Mesenchymal stem cell (in vitro differentiated cells and primary cell): ENCODE measurements around the gene SLC3A2.

Experiments used
- DNase-seq: peaks from one replicate; pipeline ENCODE4 v3.0.0-alpha.2; 2013
- H2AFZ ChIP-seq: one replicate; pipeline ENCODE4 v1.6.1; 2013; ENCODE audit warnings: low read depth, mild to moderate bottlenecking, control low read depth, inconsistent platforms, low read length, moderate library complexity
- H2AK5ac ChIP-seq: 2 replicates; pipeline ENCODE4 v1.6.1; 2013; ENCODE audit warnings: low read length, moderate library complexity, mild to moderate bottlenecking, inconsistent platforms; ENCODE audit not compliant: severe bottlenecking
- H2BK120ac ChIP-seq: one replicate; pipeline ENCODE4 v1.6.1; 2013; ENCODE audit warnings: low read depth, mild to moderate bottlenecking, inconsistent platforms, low read length, moderate library complexity
- H2BK12ac ChIP-seq, 2 experiments: one replicate each; pipeline ENCODE4 v1.6.1; 2013; ENCODE audit warnings: inconsistent platforms in 2 of 2, low read length in 2 of 2, mild to moderate bottlenecking in 2 of 2, moderate library complexity in 2 of 2, control low read depth in 1 of 2
- H2BK15ac ChIP-seq: one replicate; pipeline ENCODE4 v1.6.1; 2013; ENCODE audit warnings: mild to moderate bottlenecking, low read depth, inconsistent platforms; ENCODE audit not compliant: poor library complexity, severe bottlenecking
- H2BK5ac ChIP-seq: 2 replicates; pipeline ENCODE4 v1.6.1; 2013; ENCODE audit warnings: low read depth, mild to moderate bottlenecking, low read length, control low read depth, inconsistent platforms; ENCODE audit not compliant: poor library complexity, severe bottlenecking
- H3K14ac ChIP-seq, 2 experiments: one replicate each; pipeline ENCODE4 v1.6.1; 2013; ENCODE audit warnings: inconsistent platforms in 2 of 2, low read length in 2 of 2, control low read depth in 1 of 2, mild to moderate bottlenecking in 1 of 2, moderate library complexity in 1 of 2
- H3K18ac ChIP-seq, 2 experiments: one replicate each; pipeline ENCODE4 v1.6.1; 2013; ENCODE audit warnings: inconsistent platforms in 2 of 2, low read length in 2 of 2, control low read depth in 1 of 2, low read depth in 1 of 2, mild to moderate bottlenecking in 1 of 2
- H3K23ac ChIP-seq, 2 experiments: one replicate each; pipeline ENCODE4 v1.6.1; 2013; ENCODE audit warnings: inconsistent platforms in 2 of 2, low read length in 2 of 2, mild to moderate bottlenecking in 2 of 2, moderate library complexity in 2 of 2, control low read depth in 1 of 2
- H3K27ac ChIP-seq: 2 replicates; pipeline ENCODE4 v1.5.1; 2013; ENCODE audit warnings: mild to moderate bottlenecking, moderate library complexity, low read length, control low read depth, inconsistent platforms; ENCODE audit not compliant: poor library complexity, severe bottlenecking
- H3K27me3 ChIP-seq, 2 experiments: 2 replicates each; pipeline versions ENCODE4 v1.6.1 to v1.7.0; 2013; ENCODE audit warnings: low read length in 2 of 2, mild to moderate bottlenecking in 2 of 2, moderate library complexity in 2 of 2, control low read depth in 1 of 2, inconsistent platforms in 1 of 2; ENCODE audit not compliant: control insufficient read depth in 1 of 2, insufficient read depth in 1 of 2
- H3K36me3 ChIP-seq, 2 experiments: 2 replicates each; pipeline versions ENCODE4 v1.6.1 to v1.7.0; 2013; ENCODE audit warnings: low read length in 2 of 2, control low read depth in 1 of 2, inconsistent platforms in 1 of 2, low read depth in 1 of 2, mild to moderate bottlenecking in 1 of 2; ENCODE audit not compliant: insufficient read depth in 2 of 2, control insufficient read depth in 1 of 2
- H3K4ac ChIP-seq, 2 experiments: one replicate each; pipeline ENCODE4 v1.6.1; 2013; ENCODE audit warnings: inconsistent platforms in 2 of 2, low read length in 2 of 2, mild to moderate bottlenecking in 2 of 2, moderate library complexity in 2 of 2, control low read depth in 1 of 2, low read depth in 1 of 2
- H3K4me1 ChIP-seq: 2 replicates; pipeline ENCODE4 v1.6.1; 2013; ENCODE audit warnings: low read depth, low read length, control low read depth; ENCODE audit not compliant: control insufficient read depth, insufficient read depth
- H3K4me2 ChIP-seq: 2 replicates; pipeline ENCODE4 v1.6.1; 2013; ENCODE audit warnings: low read length, mild to moderate bottlenecking, inconsistent platforms; ENCODE audit not compliant: poor library complexity, severe bottlenecking
- H3K4me3 ChIP-seq, 2 experiments: 2 replicates each; pipeline versions ENCODE4 v1.5.1 to v1.7.0; 2013; ENCODE audit warnings: low read length in 2 of 2, mild to moderate bottlenecking in 2 of 2, control low read depth in 1 of 2, low read depth in 1 of 2; ENCODE audit not compliant: insufficient read depth in 1 of 2
- H3K79me1 ChIP-seq: replicated peaks from 2 replicates; pipeline ENCODE4 v1.6.1; 2013; ENCODE audit warnings: mild to moderate bottlenecking, control low read depth, low read length, inconsistent platforms; ENCODE audit not compliant: poor library complexity, severe bottlenecking
- H3K9ac ChIP-seq: 2 replicates; pipeline ENCODE4 v1.7.0; 2013; ENCODE audit warnings: mild to moderate bottlenecking, low read length, moderate library complexity
- H3K9me3 ChIP-seq: 2 replicates; pipeline ENCODE4 v1.7.0; 2013; ENCODE audit warnings: mild to moderate bottlenecking, low read length; ENCODE audit not compliant: control insufficient read depth
- H4K8ac ChIP-seq: one replicate; pipeline ENCODE4 v1.6.1; 2013; ENCODE audit warnings: inconsistent platforms, mild to moderate bottlenecking, low read length, moderate library complexity
- H4K91ac ChIP-seq: one replicate; pipeline ENCODE4 v1.6.1; 2013; ENCODE audit warnings: mild to moderate bottlenecking, low read length, inconsistent platforms
- WGBS: methylation state at CpG from one replicate; pipeline ENCODE4 v1.1.7; 2013; ENCODE audit warnings: mixed read lengths; 5-methylcytosine and 5-hydroxymethylcytosine counted together

Gene SLC3A2

GRCh38 chr11:62919476-62919875 lies 38.8 kb downstream of the SLC3A2 start:
- Histone ChIP-seq H2BK15ac (no peak overlapping the region), H4K91ac (no peak overlapping the region), H3K27ac (no peak overlapping the region), H3K18ac (no peak overlapping the region), H2AK5ac (no peak overlapping the region), H2AFZ (no peak overlapping the region), H3K27me3 (peaks cover 69 to 75% of the 10 kb centered on the region in 2 experiments), H3K4me1 (peaks cover 13% of the 10 kb centered on the region), H3K23ac (no peak overlapping the region), H2BK12ac (no peak overlapping the region), H3K9me3 (no peaks in the 10 kb centered on the region), H2BK120ac (no peak overlapping the region), H2BK5ac (no peak overlapping the region), H3K4me2 (no peak overlapping the region), H3K9ac (no peak overlapping the region), H3K79me1 (no peaks in the 10 kb centered on the region), H3K36me3 (no peaks in the 10 kb centered on the region), H3K14ac (no peak overlapping the region), H4K8ac (no peak overlapping the region), H3K4me3 (no peak overlapping the region), H3K4ac (no peak overlapping the region)
- DNase-seq, result no peak
- 91% methylated on average over 10 of the region's 10 CpGs for WGBS

- H2AFZ ChIP-seq, result no peak overlapping the region
- no peak overlapping the region for H2BK12ac ChIP-seq
- no peak overlapping the region for H3K18ac ChIP-seq
- no peak overlapping the region for H2BK15ac ChIP-seq
- H3K4me2 ChIP-seq, result no peak overlapping the region
- H3K14ac ChIP-seq, result no peak overlapping the region
- peaks cover 13% of the 10 kb centered on the region for H3K4me1 ChIP-seq
- H4K91ac ChIP-seq, result no peak overlapping the region
- H3K36me3 ChIP-seq, result no peaks in the 10 kb centered on the region
- WGBS, result 59% methylated on average over 11 of the region's 11 CpGs
- H3K27ac ChIP-seq, result no peak overlapping the region
- H2BK120ac ChIP-seq, result no peak overlapping the region
- H3K27me3 ChIP-seq, result peaks cover 71 to 78% of the 10 kb centered on the region in 2 experiments
- no peak overlapping the region for H3K4me3 ChIP-seq
- no peak overlapping the region for H2BK5ac ChIP-seq
- H4K8ac ChIP-seq, result no peak overlapping the region
- no peaks in the 10 kb centered on the region for H3K9me3 ChIP-seq
- H3K9ac ChIP-seq, result no peak overlapping the region
- DNase-seq, result no peak
- no peaks in the 10 kb centered on the region for H3K79me1 ChIP-seq
- no peak overlapping the region for H2AK5ac ChIP-seq
- no peak overlapping the region for H3K23ac ChIP-seq
- H3K4ac ChIP-seq, result no peak overlapping the region
Observed at GRCh38 chr11:62919898-62920640, 39.4 kb downstream of the SLC3A2 start.

- no peaks in the 10 kb centered on the region for H3K79me1 ChIP-seq
- H4K8ac ChIP-seq, result no peak within 1 kb of the TSS
- no peak for DNase-seq
- H2BK15ac ChIP-seq, result no peak within 1 kb of the TSS
- H3K18ac ChIP-seq, result no peak within 1 kb of the TSS
- H2BK120ac ChIP-seq, result no peak within 1 kb of the TSS
- no peak within 1 kb of the TSS for H3K23ac ChIP-seq
- H3K9ac ChIP-seq, result no peak within 1 kb of the TSS
- H2BK5ac ChIP-seq, result no peak within 1 kb of the TSS
- H4K91ac ChIP-seq, result no peak within 1 kb of the TSS
- H3K36me3 ChIP-seq, result no peaks in the 10 kb centered on the region
- H3K27ac ChIP-seq, result no peak within 1 kb of the TSS
- no peak within 1 kb of the TSS for H3K14ac ChIP-seq
- WGBS, result 48% methylated on average over 7 of the region's 9 CpGs
- no peak within 1 kb of the TSS for H2AK5ac ChIP-seq
- H3K4me3 ChIP-seq, result no peak within 1 kb of the TSS
- H3K4me2 ChIP-seq, result no peak within 1 kb of the TSS
- no peak within 1 kb of the TSS for H3K4ac ChIP-seq
- H3K27me3 ChIP-seq, result peaks cover 79 to 87% of the 10 kb centered on the region in 2 experiments
- H3K4me1 ChIP-seq, result peaks cover 21% of the 10 kb centered on the region
- no peak within 1 kb of the TSS for H2AFZ ChIP-seq
- no peak within 1 kb of the TSS for H2BK12ac ChIP-seq
- H3K9me3 ChIP-seq, result no peaks in the 10 kb centered on the region
Observed at GRCh38 chr11:62921201-62921572, 40.5 kb downstream of the SLC3A2 start, which contains the start of gene CHRM1. Gene CHRM1, minus strand, starts transcription at chr11:62921363. Its CDS starts 10,263 bp downstream, at chr11:62911100.

GRCh38 chr11:62921573-62922188 lies 41.0 kb downstream of the SLC3A2 start:
- no peak overlapping the region for H4K91ac ChIP-seq
- no peaks in the 10 kb centered on the region for H3K36me3 ChIP-seq
- no peak overlapping the region for H3K4me3 ChIP-seq
- peaks cover 26% of the 10 kb centered on the region for H3K4me1 ChIP-seq
- peaks cover 79 to 89% of the 10 kb centered on the region in 2 experiments for H3K27me3 ChIP-seq
- no peak overlapping the region for H3K18ac ChIP-seq
- no peak for DNase-seq
- H2AFZ ChIP-seq, result no peak overlapping the region
- H3K4ac ChIP-seq, result no peak overlapping the region
- no peaks in the 10 kb centered on the region for H3K79me1 ChIP-seq
- H3K14ac ChIP-seq, result no peak overlapping the region
- no peak overlapping the region for H3K27ac ChIP-seq
- H2BK5ac ChIP-seq, result no peak overlapping the region
- H4K8ac ChIP-seq, result no peak overlapping the region
- no peak overlapping the region for H2BK120ac ChIP-seq
- H2AK5ac ChIP-seq, result no peak overlapping the region
- H2BK12ac ChIP-seq, result no peak overlapping the region
- no peak overlapping the region for H3K4me2 ChIP-seq
- H2BK15ac ChIP-seq, result no peak overlapping the region
- H3K9ac ChIP-seq, result no peak overlapping the region
- WGBS, result 75% methylated on average over 18 of the region's 19 CpGs
- no peaks in the 10 kb centered on the region for H3K9me3 ChIP-seq
- no peak overlapping the region for H3K23ac ChIP-seq
